CD4-positive, alpha-beta T cell (primary cell): ENCODE results near the gene PWP2. TPM values are rescaled to one million over a fixed set of nuclear protein-coding genes. Genes with fewer than 3 reads are reported as not detected.

ENCODE experiments used
- ATAC-seq: fragments of 200-7000 bp; cut with Tn5 transposase; one replicate; pipeline ENCODE4 v1.10.0; 2022; ENCODE audit warnings: mild to moderate bottlenecking; ENCODE audit not compliant: poor library complexity
- CTCF ChIA-PET: fragments of 350-600 bp; sonication (Branson Sonifier 250); formaldehyde crosslinking; loops from one replicate; lab custom pipeline; 2021; ENCODE audit warnings: antibody characterized with exemption, inconsistent platforms; lab: Charles Lee
- POLR2A ChIA-PET: fragments of 350-600 bp; sonication (Branson Sonifier 250); formaldehyde crosslinking; loops from one replicate; lab custom pipeline; 2021; ENCODE audit warnings: antibody characterized with exemption, inconsistent platforms; lab: Charles Lee
- DNase-seq, 14 experiments: peaks; one replicate each; pipeline ENCODE4 v3.0.0-alpha.2; 2013 to 2020; ENCODE audit warnings: mixed read lengths in 2 of 14
- H3K27ac ChIP-seq, 2 donors: one replicate each; pipeline versions ENCODE4 v1.5.1 to v1.7.0; 2013; ENCODE audit warnings: low read length in 2 of 2, low read depth in 1 of 2, mild to moderate bottlenecking in 1 of 2
- H3K27me3 ChIP-seq, 2 experiments: 1 replicate in 1 of 2; 2 replicates in 1 of 2; pipeline versions ENCODE4 v1.6.1 to v1.7.0; 2013; ENCODE audit warnings: low read length in 2 of 2, control low read depth in 1 of 2, mild to moderate bottlenecking in 1 of 2, moderate library complexity in 1 of 2; ENCODE audit not compliant: insufficient read depth in 2 of 2, control insufficient read depth in 1 of 2
- H3K36me3 ChIP-seq: one replicate; pipeline ENCODE4 v1.6.1; 2013; ENCODE audit warnings: low read length, control low read depth; ENCODE audit not compliant: insufficient read depth
- H3K4me1 ChIP-seq: one replicate; pipeline ENCODE4 v1.6.1; 2013; ENCODE audit warnings: low read length, control low read depth; ENCODE audit not compliant: insufficient read depth
- H3K4me3 ChIP-seq: one replicate; pipeline ENCODE4 v1.5.1; 2013; ENCODE audit warnings: mild to moderate bottlenecking, low read length, moderate library complexity
- H3K9me3 ChIP-seq, 2 experiments: 1 replicate in 1 of 2; 2 replicates in 1 of 2; pipeline versions ENCODE4 v1.6.1 to v1.7.0; 2013; ENCODE audit warnings: low read length in 2 of 2, mild to moderate bottlenecking in 2 of 2, control low read depth in 1 of 2, moderate library complexity in 1 of 2; ENCODE audit not compliant: control insufficient read depth in 1 of 2, insufficient read depth in 1 of 2
- H3K27ac Mint-ChIP-seq: one replicate; pipeline ENCODE4 v1.8.0; 2020; ENCODE audit warnings: mixed read lengths
- H3K27me3 Mint-ChIP-seq: one replicate; pipeline ENCODE4 v1.8.0; 2021; ENCODE audit warnings: mixed read lengths
- H3K36me3 Mint-ChIP-seq: one replicate; pipeline ENCODE4 v1.8.0; 2021; ENCODE audit warnings: low read depth, mixed read lengths
- H3K4me1 Mint-ChIP-seq: one replicate; pipeline ENCODE4 v1.8.0; 2021; ENCODE audit warnings: low read depth, mixed read lengths
- H3K4me3 Mint-ChIP-seq: one replicate; pipeline ENCODE4 v1.8.0; 2020; ENCODE audit warnings: mild to moderate bottlenecking, mixed read lengths
- H3K9me3 Mint-ChIP-seq: one replicate; pipeline ENCODE4 v1.8.0; 2020; ENCODE audit warnings: mixed read lengths
- intact Hi-C, 2 experiments: fragments of 100-400 bp; cut with DNase I in 1 of 2; cut with micrococcal nuclease in 1 of 2; formaldehyde crosslinking; loops; one replicate each; pipeline versions ENCODE4 v1.15.1 to v1.9.0; 2023 to 2025; cut with DNase I, micrococcal nuclease
- total RNA-seq, 174 experiments: library from RNA in 2 of 174; stranded (reverse) in 2 of 174; gene quantifications; one replicate each; pipeline ENCODE4 v1.2.3 and lab custom pipeline; 2021 to 2026
- TF ChIP-seq, protein P1 (sequence below): fragments of 200-600 bp; IDR thresholded peaks from one replicate; pipeline ENCODE4 v1.8.0; 2022; ENCODE audit warnings: antibody characterized with exemption, mild to moderate bottlenecking

The PWP2 gene
- total RNA-seq, 2 experiments from 2014 or later, result 38.0 to 40.6 TPM

DNA sequence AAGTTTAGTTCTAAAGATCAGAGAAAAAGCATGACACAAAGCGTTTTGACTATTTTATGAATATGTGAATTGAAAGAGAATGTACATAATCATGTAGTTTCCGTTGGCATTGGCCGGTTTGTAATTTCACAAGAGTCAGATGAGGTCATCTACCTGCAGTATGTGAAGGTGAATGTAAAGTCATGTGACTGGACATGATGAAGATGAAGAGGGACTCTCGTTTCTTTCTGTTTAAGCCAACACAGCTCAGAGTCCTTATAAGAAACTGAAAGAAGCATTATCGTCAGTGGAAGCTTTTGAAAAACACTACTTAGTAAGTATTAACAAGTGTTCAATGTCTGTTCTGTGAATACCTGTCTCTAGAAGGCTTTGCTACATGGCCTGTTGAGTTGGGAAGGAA is 30.9 kb upstream of the PWP2 start:
- TF ChIP-seq, protein P1, sequence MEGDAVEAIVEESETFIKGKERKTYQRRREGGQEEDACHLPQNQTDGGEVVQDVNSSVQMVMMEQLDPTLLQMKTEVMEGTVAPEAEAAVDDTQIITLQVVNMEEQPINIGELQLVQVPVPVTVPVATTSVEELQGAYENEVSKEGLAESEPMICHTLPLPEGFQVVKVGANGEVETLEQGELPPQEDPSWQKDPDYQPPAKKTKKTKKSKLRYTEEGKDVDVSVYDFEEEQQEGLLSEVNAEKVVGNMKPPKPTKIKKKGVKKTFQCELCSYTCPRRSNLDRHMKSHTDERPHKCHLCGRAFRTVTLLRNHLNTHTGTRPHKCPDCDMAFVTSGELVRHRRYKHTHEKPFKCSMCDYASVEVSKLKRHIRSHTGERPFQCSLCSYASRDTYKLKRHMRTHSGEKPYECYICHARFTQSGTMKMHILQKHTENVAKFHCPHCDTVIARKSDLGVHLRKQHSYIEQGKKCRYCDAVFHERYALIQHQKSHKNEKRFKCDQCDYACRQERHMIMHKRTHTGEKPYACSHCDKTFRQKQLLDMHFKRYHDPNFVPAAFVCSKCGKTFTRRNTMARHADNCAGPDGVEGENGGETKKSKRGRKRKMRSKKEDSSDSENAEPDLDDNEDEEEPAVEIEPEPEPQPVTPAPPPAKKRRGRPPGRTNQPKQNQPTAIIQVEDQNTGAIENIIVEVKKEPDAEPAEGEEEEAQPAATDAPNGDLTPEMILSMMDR, result no peak
- POLR2A ChIA-PET, result interaction anchor here (0.9 to 1.0 kb wide), 2 partner anchors 11 to 56 kb away, joined by 3 read pairs; no protein-coding TSS in a partner anchor
- peak overlapping the region; percentile 74 for H3K27ac Mint-ChIP-seq
- H3K36me3 Mint-ChIP-seq, result peaks cover 94% of the 10 kb centered on the region
- ATAC-seq, result no peak
- CTCF ChIA-PET, result no interaction called here
- no peaks in the 10 kb centered on the region for H3K27me3 Mint-ChIP-seq
- intact Hi-C loops, result no loop called here
- no peaks in the 10 kb centered on the region for H3K9me3 Mint-ChIP-seq
- Histone ChIP-seq H3K27me3 (no peaks in the 10 kb centered on the region), H3K4me3 (no peak overlapping the region), H3K4me1 (peaks cover 28% of the 10 kb centered on the region), H3K27ac (no peak overlapping the region), H3K36me3 (peaks cover 90% of the 10 kb centered on the region), H3K9me3 (no peaks in the 10 kb centered on the region)
- no peak for DNase-seq
- H3K4me1 Mint-ChIP-seq, result peaks cover 35% of the 10 kb centered on the region
- no peak overlapping the region for H3K4me3 Mint-ChIP-seq

DNA sequence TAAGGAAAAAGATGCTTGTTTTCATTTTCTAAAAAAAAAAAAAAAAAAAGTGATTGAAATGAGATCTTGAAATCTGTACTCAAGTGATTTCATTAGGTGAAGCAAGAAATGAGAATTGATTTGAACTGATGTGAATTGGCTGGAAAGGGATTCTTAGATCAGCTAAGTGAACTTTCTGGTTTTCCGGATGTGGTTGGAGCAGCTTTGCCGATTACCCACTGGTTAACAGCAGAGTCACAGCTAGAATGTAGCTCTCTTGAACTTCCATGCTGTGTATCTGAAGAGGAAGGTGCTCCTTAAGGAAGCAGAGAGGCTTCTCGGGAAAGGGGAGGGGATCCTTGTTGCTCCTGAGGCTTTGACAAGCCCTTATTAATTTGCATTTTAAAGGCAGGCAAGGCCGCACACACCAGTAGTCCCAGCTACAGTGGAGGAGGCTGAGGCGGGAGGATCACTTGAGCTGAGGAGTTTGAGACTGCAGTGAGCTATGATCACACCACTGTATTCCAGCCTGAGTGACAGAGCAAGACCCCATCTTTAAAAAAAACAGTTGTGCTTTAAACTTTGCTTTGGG is 28.7 kb upstream of the PWP2 start:
- CTCF ChIA-PET, result interaction anchor here (1.7 kb wide), 1 partner anchor 19 kb away, joined by 4 read pairs; no protein-coding TSS in a partner anchor
- peak in 3 of 14 experiments; percentile 43 to 60 (median 50) for DNase-seq
- no peak overlapping the region for H3K4me3 Mint-ChIP-seq
- peak; percentile 41 for ATAC-seq
- Histone ChIP-seq H3K9me3 (no peaks in the 10 kb centered on the region), H3K4me3 (no peak overlapping the region), H3K4me1 (peaks cover 48% of the 10 kb centered on the region), H3K27ac (no peak overlapping the region), H3K27me3 (no peaks in the 10 kb centered on the region), H3K36me3 (peaks cover 88% of the 10 kb centered on the region)
- no peaks in the 10 kb centered on the region for H3K27me3 Mint-ChIP-seq
- H3K4me1 Mint-ChIP-seq, result peaks cover 50% of the 10 kb centered on the region
- intact Hi-C loops, result loop anchor here in 1 of 2 experiments (2.0 kb wide), 1 partner anchor 62 kb away; no protein-coding TSS in a partner anchor
- H3K9me3 Mint-ChIP-seq, result no peaks in the 10 kb centered on the region
- H3K27ac Mint-ChIP-seq, result peak overlapping the region; percentile 84
- POLR2A ChIA-PET, result interaction anchor here (1.0 to 1.8 kb wide), 4 partner anchors 9 to 259 kb away, joined by 3 to 9 read pairs (median 4); no protein-coding TSS in a partner anchor
- peaks cover 94% of the 10 kb centered on the region for H3K36me3 Mint-ChIP-seq
- TF ChIP-seq, protein P1, result no peak

DNA sequence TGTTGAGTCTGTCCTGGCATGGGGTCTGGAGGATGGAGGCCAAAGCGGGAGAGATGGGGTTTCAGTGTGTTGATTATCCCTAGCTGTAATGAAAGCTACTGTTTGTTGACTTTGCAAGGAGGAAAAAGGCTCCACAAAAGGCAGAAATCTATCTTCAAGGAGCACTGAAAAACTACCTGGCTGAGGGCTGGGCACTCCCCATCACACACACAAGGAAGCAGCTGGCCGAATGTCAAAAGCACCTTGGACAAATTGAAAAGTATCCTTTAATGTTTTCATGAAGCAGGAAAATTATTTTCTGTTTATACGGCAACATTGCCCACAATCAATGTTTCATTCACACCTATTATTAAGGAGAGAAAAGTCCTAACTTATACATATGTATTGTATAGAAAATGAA is 27.8 kb upstream of the PWP2 start:
- Mint-ChIP-seq H3K4me3 (no peak overlapping the region), H3K27me3 (no peaks in the 10 kb centered on the region), H3K9me3 (no peaks in the 10 kb centered on the region), H3K27ac (peak overlapping the region; percentile 95), H3K4me1 (peaks cover 59% of the 10 kb centered on the region), H3K36me3 (peaks cover 89% of the 10 kb centered on the region)
- no peaks in the 10 kb centered on the region for H3K27me3 ChIP-seq
- ChIA-PET CTCF (no interaction called here), POLR2A (interaction anchor here (1.8 kb wide), 1 partner anchor 10 kb away, joined by 9 read pairs; no protein-coding TSS in a partner anchor)
- no peaks in the 10 kb centered on the region for H3K9me3 ChIP-seq
- H3K36me3 ChIP-seq, result peaks cover 79% of the 10 kb centered on the region
- peaks cover 57% of the 10 kb centered on the region for H3K4me1 ChIP-seq
- DNase-seq (no peak), ATAC-seq (no peak)
- peak overlapping the region in 1 of 2 donors; percentile 3 for H3K27ac ChIP-seq
- H3K4me3 ChIP-seq, result no peak overlapping the region
- TF ChIP-seq, protein P1, result no peak
- intact Hi-C loops, result loop anchor here in 1 of 2 experiments (2.0 kb wide), 1 partner anchor 63 kb away; no protein-coding TSS in a partner anchor
